ENCODE results near the gene GARIN1A.
"Not testable (repeated sequence)": the region's sequence is repeated elsewhere in the genome, so short reads cannot be mapped to it uniquely, and the experiment has no call there.

Gene GARIN1A

DNA sequence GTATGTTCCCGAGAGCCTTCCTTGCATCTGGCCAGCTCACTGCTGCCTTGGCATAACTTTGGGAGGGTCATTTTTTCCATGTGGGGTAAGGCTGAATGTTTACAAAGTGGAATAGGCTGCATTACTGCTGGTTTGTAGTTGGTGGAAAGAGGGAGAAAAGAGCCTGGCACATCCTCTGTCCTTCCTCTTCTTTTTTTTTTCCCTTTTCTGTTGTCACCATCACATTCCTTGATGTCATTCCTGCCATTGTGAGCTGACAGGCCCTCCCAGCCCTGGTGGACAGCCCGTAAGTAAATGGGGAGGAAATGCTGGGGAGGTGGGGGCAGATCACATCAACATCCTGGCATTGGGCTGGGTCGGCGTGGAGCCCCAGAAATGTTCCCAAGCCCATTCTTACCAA lies at the start of gene GARIN1A:
Gene GARIN1A (plus strand): TSS at position 301 of the 400 bp plus-strand sequence. CDS start 106 bp downstream, outside the sequence.
- H3K27me3 Mint-ChIP-seq: peaks cover 2% of the 10 kb centered on the region
- H3K4me1 Mint-ChIP-seq (ENCODE audit: low read depth): no peaks in the 10 kb centered on the region
- H3K9me3 Mint-ChIP-seq: no peaks in the 10 kb centered on the region
- H3K4me3 Mint-ChIP-seq: no peak within 1 kb of the TSS
- no peaks in the 10 kb centered on the region for H3K36me3 Mint-ChIP-seq (ENCODE audit: low read depth)
- no peak within 1 kb of the TSS for H3K27ac Mint-ChIP-seq

DNA sequence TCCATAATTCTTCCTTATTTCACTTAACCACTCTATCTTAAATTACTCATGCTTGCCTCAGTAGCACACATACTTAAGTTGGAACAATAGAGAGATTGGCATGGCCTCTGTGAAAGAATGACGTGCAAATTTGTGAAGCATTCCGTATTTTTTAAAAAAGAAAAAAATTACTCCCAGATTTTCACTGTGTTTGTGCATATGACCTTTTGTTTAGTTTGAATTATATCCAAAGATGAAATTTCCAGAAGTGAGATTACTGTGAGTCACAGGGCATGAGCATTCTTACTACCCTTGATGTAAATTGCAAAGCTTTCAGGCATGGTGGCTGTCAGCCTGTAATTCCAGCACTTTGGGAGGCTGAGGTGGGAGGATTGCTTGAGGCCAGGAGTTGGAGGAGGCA lies 45.0 kb upstream of the GARIN1A start:
- H3K4me1 Mint-ChIP-seq (ENCODE audit: low read depth); H3K4me3 Mint-ChIP-seq; H3K27ac Mint-ChIP-seq; H3K27me3 Mint-ChIP-seq; H3K9me3 Mint-ChIP-seq: not testable (repeated sequence)
- peaks cover 51% of the 10 kb centered on the region for H3K36me3 Mint-ChIP-seq (ENCODE audit: low read depth)

DNA sequence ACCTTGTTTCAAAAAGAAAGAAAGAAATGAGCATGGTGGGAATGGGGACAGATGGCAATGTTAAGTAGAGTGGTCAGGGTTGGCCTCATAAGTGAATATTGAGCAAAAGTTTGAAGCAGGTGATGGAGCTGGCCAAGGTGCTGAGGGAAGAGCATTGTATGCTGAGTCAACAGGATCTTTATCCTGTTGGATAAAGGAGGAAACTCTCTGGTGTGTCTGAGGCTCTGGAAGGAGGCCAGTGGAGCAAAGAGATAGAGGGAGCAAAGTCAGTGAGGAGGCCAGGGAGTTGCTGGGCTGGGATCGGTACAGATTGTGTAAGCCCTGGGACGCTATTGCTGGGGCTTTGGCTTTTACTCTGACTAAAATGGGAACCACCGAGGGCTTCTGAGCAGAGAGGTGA lies 38.2 kb upstream of the GARIN1A start:
- peaks cover 37% of the 10 kb centered on the region for H3K36me3 Mint-ChIP-seq (ENCODE audit: low read depth)
- H3K27ac Mint-ChIP-seq; H3K4me3 Mint-ChIP-seq; H3K27me3 Mint-ChIP-seq; H3K4me1 Mint-ChIP-seq (ENCODE audit: low read depth); H3K9me3 Mint-ChIP-seq: not testable (repeated sequence)

DNA sequence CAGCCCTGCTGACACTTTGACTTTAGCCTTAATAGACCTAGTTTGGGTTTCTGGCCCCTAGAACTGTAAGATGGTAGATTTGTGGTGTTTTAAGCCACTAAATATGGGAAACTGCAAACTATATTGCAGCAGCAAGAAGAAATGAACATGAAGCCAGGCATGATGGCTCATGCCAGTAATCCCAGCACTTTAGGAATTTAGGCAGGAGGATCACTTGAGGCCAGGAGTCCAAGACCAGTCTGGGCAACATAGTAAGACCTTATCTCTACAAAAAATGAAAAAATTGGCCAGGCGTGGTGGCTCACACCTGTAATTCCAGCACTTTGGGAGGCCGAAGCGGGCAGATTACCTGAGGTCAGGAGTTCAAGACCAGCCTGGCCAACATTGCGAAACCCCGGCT lies 26.9 kb upstream of the GARIN1A start:
- H3K27ac Mint-ChIP-seq; H3K4me3 Mint-ChIP-seq; H3K27me3 Mint-ChIP-seq; H3K9me3 Mint-ChIP-seq; H3K4me1 Mint-ChIP-seq (ENCODE audit: low read depth): not testable (repeated sequence)
- peaks cover 17% of the 10 kb centered on the region for H3K36me3 Mint-ChIP-seq (ENCODE audit: low read depth)

DNA sequence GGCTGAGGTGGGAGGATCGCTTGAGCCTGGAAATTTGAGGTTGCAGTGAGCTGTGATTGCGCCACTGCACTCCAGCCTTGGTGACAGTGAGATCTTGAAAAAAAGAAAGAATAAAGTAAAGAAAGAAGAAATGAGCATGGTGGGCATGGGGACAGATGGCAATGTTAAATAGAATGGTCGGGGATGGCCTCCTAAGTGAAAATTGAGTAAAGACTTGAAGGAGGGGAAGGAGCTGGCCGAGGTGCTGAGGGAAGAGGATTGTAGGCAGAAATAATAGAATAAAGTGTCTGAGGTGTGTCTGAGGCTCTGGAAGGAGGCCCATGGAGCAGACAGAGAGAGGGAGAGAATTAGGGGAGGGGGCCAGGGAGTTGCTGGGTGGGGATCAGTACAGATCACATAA lies 26.2 kb upstream of the GARIN1A start:
- H3K27me3 Mint-ChIP-seq; H3K9me3 Mint-ChIP-seq; H3K4me3 Mint-ChIP-seq; H3K27ac Mint-ChIP-seq; H3K4me1 Mint-ChIP-seq (ENCODE audit: low read depth): not testable (repeated sequence)
- H3K36me3 Mint-ChIP-seq (ENCODE audit: low read depth): peaks cover 17% of the 10 kb centered on the region

DNA sequence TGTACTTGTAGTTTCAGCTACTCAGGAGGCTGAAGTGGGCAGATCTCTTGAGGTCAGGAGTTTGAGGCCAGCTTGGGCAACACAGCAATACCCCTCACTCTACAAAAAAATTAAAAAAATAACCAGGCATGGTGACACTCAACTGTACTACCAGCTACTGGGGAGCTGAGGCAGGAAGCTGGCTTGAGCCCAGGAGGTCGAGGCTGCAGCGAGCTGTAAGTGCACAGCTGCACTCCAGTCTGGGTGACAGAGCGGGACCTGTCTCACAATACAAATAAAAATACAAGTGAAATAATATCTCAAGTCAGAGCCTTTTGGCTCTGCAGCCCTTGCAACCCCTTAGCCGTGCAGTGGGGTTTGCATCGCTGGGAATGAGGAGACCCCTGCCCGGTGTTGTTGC lies 25.2 kb upstream of the GARIN1A start:
- not testable (repeated sequence) for H3K9me3 Mint-ChIP-seq; H3K4me3 Mint-ChIP-seq; H3K27ac Mint-ChIP-seq; H3K27me3 Mint-ChIP-seq; H3K4me1 Mint-ChIP-seq (ENCODE audit: low read depth)
- peaks cover 16% of the 10 kb centered on the region for H3K36me3 Mint-ChIP-seq (ENCODE audit: low read depth)

DNA sequence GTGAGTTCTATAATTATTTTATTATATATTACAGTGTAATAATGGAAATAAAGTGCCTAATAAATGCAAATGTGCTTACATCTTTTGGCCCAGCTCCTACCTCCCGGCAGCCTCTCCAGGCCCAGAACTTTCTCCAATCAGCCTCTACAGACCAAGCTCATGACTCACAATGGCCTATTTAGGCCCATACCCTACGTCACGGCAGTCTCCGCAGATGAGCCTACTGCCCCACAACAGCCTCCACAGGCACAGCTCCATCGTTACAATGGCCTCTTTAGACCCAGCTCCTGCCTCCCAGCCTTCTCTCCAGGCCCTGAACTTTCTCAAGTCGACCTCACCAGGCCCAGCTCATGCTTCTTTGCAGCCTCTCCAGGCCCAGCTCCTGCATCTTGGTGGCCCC lies 21.0 kb upstream of the GARIN1A start:
- not testable (repeated sequence) for H3K36me3 Mint-ChIP-seq (ENCODE audit: low read depth); H3K9me3 Mint-ChIP-seq; H3K4me3 Mint-ChIP-seq; H3K27me3 Mint-ChIP-seq; H3K27ac Mint-ChIP-seq; H3K4me1 Mint-ChIP-seq (ENCODE audit: low read depth)

DNA sequence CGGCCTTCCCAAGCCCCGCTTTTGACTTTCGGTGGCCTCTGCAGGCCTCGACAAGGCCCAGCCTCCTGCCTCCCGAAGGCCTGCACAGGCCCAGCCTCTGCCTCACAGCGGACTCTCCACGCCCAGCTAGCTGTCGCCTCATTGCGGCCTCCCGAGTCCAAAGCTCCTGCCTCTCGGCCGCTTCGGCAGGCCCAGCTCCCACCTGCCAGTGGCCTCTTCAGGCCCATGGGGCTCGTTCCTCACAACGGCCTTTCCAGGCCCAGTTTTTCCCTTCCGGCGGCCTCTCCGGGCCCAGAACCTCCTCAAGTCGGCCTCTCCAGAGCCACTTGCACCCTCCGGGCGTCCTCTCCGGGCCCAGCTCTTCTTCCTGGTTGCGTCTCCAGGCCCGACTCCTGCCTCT lies 19.5 kb upstream of the GARIN1A start:
- H3K36me3 Mint-ChIP-seq (ENCODE audit: low read depth); H3K4me3 Mint-ChIP-seq; H3K27me3 Mint-ChIP-seq; H3K4me1 Mint-ChIP-seq (ENCODE audit: low read depth); H3K9me3 Mint-ChIP-seq; H3K27ac Mint-ChIP-seq: not testable (repeated sequence)

DNA sequence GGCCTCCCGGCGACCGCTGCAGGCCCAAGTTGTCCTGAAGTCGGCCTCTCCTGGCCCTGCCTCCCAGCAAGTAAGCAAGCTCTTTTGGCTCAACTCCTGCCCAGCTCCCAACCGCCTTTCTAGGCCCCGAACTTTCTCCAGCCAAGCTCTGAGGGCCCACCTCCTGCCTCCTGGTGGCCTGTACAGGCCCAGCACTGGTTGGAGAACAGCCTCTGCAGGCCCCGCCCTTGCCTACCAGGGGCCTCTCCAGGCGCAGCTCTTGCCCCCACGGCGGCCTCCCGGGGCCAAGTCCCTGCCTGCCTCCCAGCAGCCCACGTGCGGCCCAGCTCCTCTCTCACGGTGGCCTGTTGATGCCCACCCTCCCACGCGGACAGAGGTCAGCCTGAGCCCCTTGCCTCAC lies 18.9 kb upstream of the GARIN1A start:
- not testable (repeated sequence) for H3K36me3 Mint-ChIP-seq (ENCODE audit: low read depth); H3K27me3 Mint-ChIP-seq; H3K4me3 Mint-ChIP-seq; H3K27ac Mint-ChIP-seq; H3K9me3 Mint-ChIP-seq; H3K4me1 Mint-ChIP-seq (ENCODE audit: low read depth)

DNA sequence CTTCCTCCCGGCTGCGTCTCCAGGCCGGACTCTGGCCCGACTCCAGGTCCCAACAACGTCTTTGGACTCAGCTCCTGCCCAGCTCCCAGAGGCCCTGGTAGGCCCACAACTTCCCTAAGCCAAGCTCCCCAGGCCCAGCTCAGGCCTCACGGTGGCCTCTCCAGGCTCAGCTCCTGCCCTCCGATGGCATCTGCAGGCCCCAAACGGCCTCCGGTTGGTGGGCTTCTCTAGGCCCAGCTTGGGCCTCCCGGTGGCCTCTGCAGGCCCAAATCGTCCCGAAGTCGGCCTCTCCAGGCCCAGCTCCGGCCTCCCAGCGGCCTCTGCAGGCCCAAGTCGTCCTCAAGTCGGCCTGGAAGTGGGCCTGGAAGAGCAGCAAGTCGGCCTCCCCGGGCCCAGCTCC lies 18.0 kb upstream of the GARIN1A start:
- not testable (repeated sequence) for H3K36me3 Mint-ChIP-seq (ENCODE audit: low read depth); H3K9me3 Mint-ChIP-seq; H3K27ac Mint-ChIP-seq; H3K4me1 Mint-ChIP-seq (ENCODE audit: low read depth); H3K4me3 Mint-ChIP-seq; H3K27me3 Mint-ChIP-seq

DNA sequence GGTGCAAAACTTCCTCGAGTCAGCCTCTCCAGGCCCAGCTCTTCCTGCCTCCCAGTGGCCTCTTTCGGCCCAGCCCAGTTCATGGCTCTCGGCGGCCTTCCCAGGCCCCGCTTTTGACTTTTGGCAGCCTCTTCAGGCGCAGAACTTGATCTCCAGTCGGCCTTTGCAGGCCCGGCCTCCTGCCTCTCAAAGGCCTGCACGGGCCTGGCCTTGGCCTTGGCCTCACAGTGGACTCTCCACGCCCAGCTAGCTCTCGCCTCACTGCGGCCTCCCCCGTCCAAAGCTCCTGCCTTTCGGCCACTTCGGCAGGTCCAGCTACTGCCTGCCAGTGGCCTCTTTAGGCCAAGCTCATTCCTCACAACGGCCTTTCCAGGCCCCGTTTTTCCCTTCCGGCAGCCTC lies 17.6 kb upstream of the GARIN1A start:
- H3K27ac Mint-ChIP-seq, H3K9me3 Mint-ChIP-seq, H3K4me3 Mint-ChIP-seq: not testable (repeated sequence)

DNA sequence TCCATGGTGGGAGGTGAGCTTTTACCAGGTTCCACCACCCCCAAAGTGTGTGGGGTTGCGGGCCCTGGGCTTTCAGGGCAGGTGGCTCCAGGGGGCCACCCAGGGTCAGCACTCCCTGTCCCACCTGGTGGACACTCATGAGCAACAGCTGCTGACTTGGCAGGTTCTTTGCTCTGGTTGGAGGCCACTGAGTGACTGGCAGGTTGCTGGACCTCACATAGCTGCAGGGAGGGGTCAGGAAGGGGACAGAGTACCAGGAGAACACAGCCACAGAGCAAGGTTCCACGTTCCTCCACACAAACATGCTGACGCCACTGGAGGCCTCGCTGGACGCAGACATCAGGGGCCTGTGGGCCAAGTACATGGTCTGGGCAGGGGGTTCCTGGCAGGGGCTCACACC lies 13.7 kb upstream of the GARIN1A start:
- H3K4me3 Mint-ChIP-seq; H3K4me1 Mint-ChIP-seq (ENCODE audit: low read depth); H3K27me3 Mint-ChIP-seq: not testable (repeated sequence)
- Mint-ChIP-seq H3K27ac (peak overlapping the region; percentile 68), H3K36me3 (ENCODE audit: low read depth) (peaks cover 17% of the 10 kb centered on the region), H3K9me3 (peaks cover 11% of the 10 kb centered on the region)

More for the DNA sequence above, 17.6 kb upstream of the GARIN1A start:
- not testable (repeated sequence) for H3K36me3 Mint-ChIP-seq (ENCODE audit: low read depth); H3K27me3 Mint-ChIP-seq; H3K4me1 Mint-ChIP-seq (ENCODE audit: low read depth)

DNA sequence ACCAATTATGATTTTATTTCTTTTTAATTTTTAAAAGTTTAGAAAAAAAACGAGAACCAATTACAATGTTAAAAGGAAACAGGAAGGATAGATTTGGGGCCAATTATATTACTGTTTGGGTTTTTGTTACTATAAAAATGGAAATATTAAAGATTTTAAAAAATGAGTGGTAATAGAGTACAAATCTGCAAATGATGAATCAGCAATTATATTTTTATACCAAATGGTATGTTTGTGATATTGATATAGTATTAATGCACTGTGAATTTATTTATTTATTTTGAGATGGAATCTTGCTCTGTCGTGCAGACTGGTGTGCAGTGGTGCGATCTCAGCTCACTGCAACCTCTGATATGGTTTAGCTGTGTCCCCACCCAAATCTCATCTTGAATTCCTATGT lies 11.5 kb upstream of the GARIN1A start:
- peaks cover 17% of the 10 kb centered on the region for H3K36me3 Mint-ChIP-seq (ENCODE audit: low read depth)
- no peak overlapping the region for H3K27ac Mint-ChIP-seq
- no peaks in the 10 kb centered on the region for H3K4me1 Mint-ChIP-seq (ENCODE audit: low read depth)
- H3K9me3 Mint-ChIP-seq: peaks cover 11% of the 10 kb centered on the region
- H3K4me3 Mint-ChIP-seq: no peak overlapping the region
- no peaks in the 10 kb centered on the region for H3K27me3 Mint-ChIP-seq

DNA sequence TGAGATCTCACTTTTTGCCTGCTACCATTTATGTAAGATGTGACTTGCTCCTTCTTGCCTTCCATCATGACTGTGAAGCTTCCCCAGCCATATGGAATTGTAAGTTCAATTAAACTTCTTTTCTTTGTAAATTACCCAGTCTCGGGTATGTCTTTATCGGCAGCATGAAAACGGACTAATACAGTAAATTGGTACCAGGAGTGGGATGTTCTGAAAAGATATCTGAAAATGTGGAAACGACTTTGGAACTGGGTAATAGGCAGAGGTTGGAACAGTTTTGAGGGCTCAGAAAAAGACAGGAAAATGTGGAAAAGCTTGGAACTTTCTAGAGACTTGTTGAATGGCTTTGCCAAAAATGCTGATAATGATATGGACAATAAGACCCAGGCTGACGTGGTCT lies 10.6 kb upstream of the GARIN1A start:
- Mint-ChIP-seq H3K4me3 (no peak overlapping the region), H3K4me1 (ENCODE audit: low read depth) (no peaks in the 10 kb centered on the region), H3K9me3 (peaks cover 11% of the 10 kb centered on the region), H3K36me3 (ENCODE audit: low read depth) (peaks cover 17% of the 10 kb centered on the region), H3K27ac (no peak overlapping the region), H3K27me3 (no peaks in the 10 kb centered on the region)

DNA sequence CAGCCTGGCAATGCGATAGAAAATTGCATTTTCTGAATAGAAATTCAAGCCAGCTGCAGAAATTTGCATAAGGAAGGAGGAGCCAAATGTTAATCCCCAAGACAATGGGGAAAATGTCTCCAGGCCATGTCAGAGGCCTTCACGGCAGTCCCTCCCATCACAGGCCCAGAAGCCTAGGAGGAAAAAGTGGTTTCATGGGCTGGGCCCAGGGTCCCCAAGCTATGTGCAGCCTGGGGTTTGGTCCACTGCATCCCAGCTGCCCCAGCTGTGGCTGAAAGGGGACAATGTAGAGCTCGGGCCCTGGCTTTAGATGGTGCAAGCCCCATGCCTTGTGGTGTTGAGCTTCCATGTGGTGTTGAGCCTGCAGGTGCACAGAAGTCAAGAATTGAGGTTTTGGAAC lies 10.0 kb upstream of the GARIN1A start:
- Mint-ChIP-seq H3K27me3 (no peaks in the 10 kb centered on the region), H3K9me3 (peaks cover 11% of the 10 kb centered on the region), H3K4me3 (no peak overlapping the region), H3K36me3 (ENCODE audit: low read depth) (peaks cover 17% of the 10 kb centered on the region), H3K4me1 (ENCODE audit: low read depth) (no peaks in the 10 kb centered on the region), H3K27ac (no peak overlapping the region)

DNA sequence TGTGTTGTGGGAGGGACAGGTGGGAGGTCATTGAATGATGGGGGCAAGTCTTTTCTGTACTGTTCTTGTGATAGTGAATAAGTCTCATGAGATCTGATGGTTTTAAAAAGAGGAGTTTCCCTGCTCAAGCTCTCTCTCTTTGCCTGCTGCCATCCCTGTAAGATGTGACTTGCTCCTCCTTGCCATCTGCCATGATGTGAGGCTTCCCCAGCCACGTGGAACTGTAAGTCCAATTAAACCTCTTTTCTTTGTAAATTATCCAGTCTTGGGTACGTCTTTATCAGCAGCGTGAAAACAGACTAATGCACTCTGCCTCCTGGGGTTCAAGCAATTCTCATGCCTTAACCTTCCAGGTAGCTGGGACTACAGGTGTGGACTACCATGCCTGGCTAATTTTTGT lies 8.9 kb upstream of the GARIN1A start:
- not testable (repeated sequence) for H3K27ac Mint-ChIP-seq; H3K27me3 Mint-ChIP-seq; H3K4me3 Mint-ChIP-seq; H3K4me1 Mint-ChIP-seq (ENCODE audit: low read depth)
- peaks cover 11% of the 10 kb centered on the region for H3K9me3 Mint-ChIP-seq
- H3K36me3 Mint-ChIP-seq (ENCODE audit: low read depth): peaks cover 17% of the 10 kb centered on the region

DNA sequence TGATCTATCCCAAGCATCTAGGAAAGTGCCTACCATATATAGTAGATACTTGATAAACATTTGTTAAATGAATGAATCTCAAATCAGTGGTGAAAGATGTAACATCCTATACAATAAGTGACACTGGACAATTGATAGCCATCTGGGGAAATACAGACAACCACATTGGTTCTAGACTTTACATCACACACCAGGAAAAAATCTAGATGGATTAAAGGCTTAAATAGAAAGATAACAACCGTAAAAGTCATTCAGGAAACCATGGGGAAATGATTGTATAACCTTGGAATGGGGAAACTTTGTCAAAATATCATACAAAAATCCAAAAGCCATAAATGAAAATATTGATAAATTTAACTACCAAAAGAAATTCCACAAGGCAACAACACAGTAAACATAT lies 7.0 kb upstream of the GARIN1A start:
- H3K9me3 Mint-ChIP-seq: peaks cover 11% of the 10 kb centered on the region
- no peak overlapping the region for H3K4me3 Mint-ChIP-seq
- H3K4me1 Mint-ChIP-seq (ENCODE audit: low read depth): no peaks in the 10 kb centered on the region
- peaks cover 17% of the 10 kb centered on the region for H3K36me3 Mint-ChIP-seq (ENCODE audit: low read depth)
- H3K27ac Mint-ChIP-seq: no peak overlapping the region
- H3K27me3 Mint-ChIP-seq: no peaks in the 10 kb centered on the region

Measured in stimulated activated naive CD8-positive, alpha-beta T cell treated with anti-CD3 and anti-CD28 coated beads, Interleukin-15, Interleukin-2, amounts not matched to agents 100 ng/mL and 50 ng/mL, for 24 hours (primary cell).